ENCODE measurements around the gene ATP2C2. TPM values are rescaled to one million over a fixed set of nuclear protein-coding genes. Genes with fewer than 3 reads are reported as not detected.

The ATP2C2 gene
- total RNA-seq, 4 donors from 2014 or later = 0.86 TPM; not detected in 3

DNA sequence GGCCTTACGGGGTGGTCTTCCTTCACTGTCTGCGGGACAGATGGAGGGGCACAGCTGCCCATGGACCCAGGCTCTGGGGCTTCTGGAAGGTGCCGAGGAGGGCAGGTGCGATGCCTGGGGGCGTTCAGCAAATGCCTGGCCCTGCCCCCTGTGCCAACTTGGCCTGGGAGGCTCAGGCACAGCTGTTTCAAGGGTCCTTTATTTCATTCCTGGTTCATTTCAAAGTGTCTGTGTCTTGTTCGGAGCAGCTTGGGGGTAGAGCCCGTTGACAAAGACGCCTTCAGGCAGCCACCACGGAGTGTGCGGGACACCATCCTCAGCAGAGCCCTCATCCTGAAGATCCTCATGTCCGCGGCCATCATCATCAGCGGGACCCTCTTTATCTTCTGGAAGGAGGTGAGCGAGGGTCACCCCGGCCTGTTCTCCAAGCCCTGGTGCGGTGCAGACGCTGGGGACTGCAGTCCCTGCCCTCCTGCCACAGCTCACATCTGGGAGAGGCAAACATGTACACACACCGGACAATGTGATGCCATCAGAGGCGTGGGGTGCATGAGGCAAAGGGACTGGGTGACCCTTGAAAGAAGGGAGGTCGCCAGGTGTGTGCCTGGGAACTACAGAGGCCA lies 92.2 kb downstream of the ATP2C2 start:
- H3K4me1 ChIP-seq = no peaks in the 10 kb centered on the region
- no peaks in the 10 kb centered on the region for H3K9me3 ChIP-seq
- 93% methylated on average over 6 of the region's 20 CpGs for WGBS
- no peak overlapping the region for H3K4me3 ChIP-seq
- no peak for DNase-seq (ENCODE audit: extremely low spot score)
- no peaks in the 10 kb centered on the region for H3K27me3 ChIP-seq
- intact Hi-C loops (cut with DNase I) = no loop called here
- TF ChIP-seq CTCF (IDR thresholded peaks at IDR 0.05) (no peak), POLR2AphosphoS5 (IDR thresholded peaks at IDR 0.05) (no peak), POLR2A (IDR thresholded peaks at IDR 0.05; ENCODE audit: low read depth) (no peak), EP300 (IDR thresholded peaks at IDR 0.05) (no peak)
- no peak overlapping the region for H3K27ac ChIP-seq (replicated peaks in 1 of 4)
- peaks cover 0 to 16% (median 7%) of the 10 kb centered on the region in 4 donors for H3K36me3 ChIP-seq

- TF ChIP-seq CTCF (IDR thresholded peaks at IDR 0.05) (no peak), POLR2A (IDR thresholded peaks at IDR 0.05; ENCODE audit: low read depth) (no peak), EP300 (IDR thresholded peaks at IDR 0.05) (no peak), POLR2AphosphoS5 (IDR thresholded peaks at IDR 0.05) (no peak)
- 82% methylated on average over 8 of the region's 8 CpGs for WGBS
- intact Hi-C loops (cut with DNase I) = no loop called here
- peaks cover 0 to 16% (median 7%) of the 10 kb centered on the region in 4 donors for H3K36me3 ChIP-seq
- no peak for DNase-seq (ENCODE audit: extremely low spot score)
- H3K9me3 ChIP-seq = no peaks in the 10 kb centered on the region
- H3K27me3 ChIP-seq = no peaks in the 10 kb centered on the region
- H3K4me1 ChIP-seq = no peaks in the 10 kb centered on the region
- no peak overlapping the region for H3K27ac ChIP-seq (replicated peaks in 1 of 4)
- no peak overlapping the region for H3K4me3 ChIP-seq
These were observed 92.7 kb downstream of the ATP2C2 start for GRCh38 chr16:84461029-84461412.

DNA sequence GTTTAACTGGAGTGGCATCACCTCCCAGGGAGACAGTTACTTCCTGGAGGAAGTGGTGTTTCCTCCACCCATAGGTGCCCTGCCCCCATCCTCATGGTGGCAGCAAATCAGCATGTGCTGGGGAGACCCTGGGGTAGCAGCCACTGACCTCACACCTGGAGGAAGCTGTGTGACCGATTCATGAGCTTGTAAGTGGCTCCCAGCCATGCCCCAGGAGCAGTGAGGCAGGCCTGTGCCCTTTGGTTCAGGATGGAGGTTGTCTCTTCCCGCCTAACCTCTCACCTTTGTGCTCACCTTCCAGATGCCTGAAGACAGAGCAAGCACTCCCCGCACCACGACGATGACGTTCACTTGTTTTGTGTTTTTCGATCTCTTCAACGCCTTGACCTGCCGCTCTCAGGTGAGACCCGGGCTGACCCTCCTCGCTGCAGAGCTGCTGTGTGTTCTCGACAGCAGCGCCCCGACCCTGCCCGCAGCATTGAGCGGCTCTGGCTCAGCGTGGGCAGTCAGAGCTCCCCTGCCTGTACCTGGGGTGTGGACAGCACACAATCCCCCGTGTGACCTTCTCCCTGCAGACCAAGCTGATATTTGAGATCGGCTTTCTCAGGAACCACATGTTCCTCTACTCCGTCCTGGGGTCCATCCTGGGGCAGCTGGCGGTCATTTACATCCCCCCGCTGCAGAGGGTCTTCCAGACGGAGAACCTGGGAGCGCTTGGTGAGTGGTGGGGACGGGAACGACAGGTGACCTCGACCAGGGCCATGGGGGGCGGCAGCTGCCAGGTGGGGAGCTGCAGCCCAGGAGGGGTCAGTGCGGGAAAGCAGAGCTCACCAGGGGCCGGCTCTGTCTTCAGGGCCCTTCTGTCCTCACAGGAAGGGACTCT lies 93.3 kb downstream of the ATP2C2 start:
- intact Hi-C loops (cut with DNase I) = no loop called here
- WGBS = 86% methylated on average over 29 of the region's 30 CpGs
- H3K27me3 ChIP-seq = no peaks in the 10 kb centered on the region
- DNase-seq (ENCODE audit: extremely low spot score) = no peak
- H3K27ac ChIP-seq (replicated peaks in 1 of 4) = no peak overlapping the region
- H3K36me3 ChIP-seq = peaks cover 0 to 16% (median 8%) of the 10 kb centered on the region in 4 donors
- peaks cover 0 to 3% (median 2%) of the 10 kb centered on the region in 4 donors for H3K9me3 ChIP-seq
- TF ChIP-seq POLR2A (IDR thresholded peaks at IDR 0.05; ENCODE audit: low read depth) = no peak
- no peak for TF ChIP-seq POLR2AphosphoS5 (IDR thresholded peaks at IDR 0.05)
- TF ChIP-seq CTCF (IDR thresholded peaks at IDR 0.05) = no peak
- no peak for TF ChIP-seq EP300 (IDR thresholded peaks at IDR 0.05)
- H3K4me3 ChIP-seq = no peak overlapping the region
- H3K4me1 ChIP-seq = no peaks in the 10 kb centered on the region

DNA sequence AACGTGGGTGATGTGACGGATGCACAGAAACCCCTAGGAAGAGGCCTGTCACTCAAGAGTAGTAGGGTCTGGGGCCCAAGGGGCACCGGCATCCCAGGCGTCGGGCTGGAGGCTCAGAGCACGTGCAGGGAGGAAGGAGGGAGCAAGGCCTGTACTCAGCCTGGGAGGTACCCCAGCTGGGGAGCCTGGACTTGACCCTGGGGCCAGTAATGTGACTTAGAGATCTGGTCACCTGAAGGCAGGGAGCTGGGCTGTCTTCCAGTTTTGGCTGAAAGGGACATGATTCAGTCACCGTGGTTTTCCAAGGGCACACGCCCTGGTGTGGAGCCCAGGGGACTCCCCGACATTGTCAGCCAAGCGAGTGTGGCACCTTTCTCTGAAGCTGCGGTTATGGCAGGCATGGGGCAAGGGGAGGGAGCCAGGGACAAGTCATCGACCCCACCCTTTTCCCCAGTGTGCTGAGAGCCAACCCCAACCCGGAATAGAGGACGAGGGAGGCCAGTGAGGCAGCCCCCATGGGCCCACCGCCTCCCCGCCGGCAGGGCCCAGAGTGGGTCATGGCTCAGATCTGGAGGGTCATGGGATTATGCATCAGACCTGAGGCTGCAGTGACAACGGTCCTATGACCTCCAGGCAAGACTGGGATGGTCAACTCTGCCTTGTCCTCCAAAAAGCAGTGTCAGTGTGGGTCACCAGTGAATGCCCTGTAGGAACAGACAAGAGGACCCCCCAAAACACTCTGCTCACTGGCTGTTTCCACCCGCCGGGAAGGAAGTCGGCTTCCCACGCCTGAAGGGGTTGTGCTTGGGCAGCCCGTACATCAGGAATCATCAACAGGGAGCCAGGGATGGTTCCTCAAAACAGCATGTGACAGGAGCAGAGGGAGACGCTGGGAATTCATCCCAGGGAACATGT lies 94.2 kb downstream of the ATP2C2 start:
- intact Hi-C loops (cut with DNase I) = no loop called here
- no peak overlapping the region for H3K4me3 ChIP-seq
- H3K4me1 ChIP-seq = no peaks in the 10 kb centered on the region
- no peaks in the 10 kb centered on the region for H3K27me3 ChIP-seq
- H3K27ac ChIP-seq (replicated peaks in 1 of 4) = no peak overlapping the region
- H3K36me3 ChIP-seq = peaks cover 4 to 21% (median 15%) of the 10 kb centered on the region in 4 donors
- DNase-seq (ENCODE audit: extremely low spot score) = no peak
- TF ChIP-seq POLR2A (IDR thresholded peaks at IDR 0.05; ENCODE audit: low read depth) (no peak), POLR2AphosphoS5 (IDR thresholded peaks at IDR 0.05) (no peak), CTCF (IDR thresholded peaks at IDR 0.05) (no peak), EP300 (IDR thresholded peaks at IDR 0.05) (no peak)
- peaks cover 0 to 12% (median 10%) of the 10 kb centered on the region in 4 donors for H3K9me3 ChIP-seq
- WGBS = 80% methylated on average over 15 of the region's 24 CpGs
